MM.1S (cell line): ENCODE data around the gene C7orf33.

Experiments used
- CTCF ChIP-seq: fragments of 300-600 bp; sonication (generic); IDR thresholded peaks from 2 replicates; pipeline ENCODE4 v1.5.1; 2016; ENCODE audit warnings: antibody characterized with exemption, low read length, mixed read lengths
- EZH2 ChIP-seq: fragments of 300-600 bp; sonication (generic); optimal IDR thresholded peaks from 2 replicates; pipeline ENCODE3; 2017; ENCODE audit warnings: low read depth, mild to moderate bottlenecking, antibody characterized with exemption, low read length, mixed read lengths

- TF ChIP-seq CTCF: no peak
- no peak for TF ChIP-seq EZH2
These were observed 18.5 kb upstream of the C7orf33 start for GRCh38 chr7:148572067-148572522.
